H1 (cell line): ENCODE results near the gene CD164L2. TPM values are rescaled to one million over a fixed set of nuclear protein-coding genes. Genes with fewer than 3 reads are reported as not detected.

Experiments
- CTCF ChIA-PET: fragments of 300-600 bp; sonication (Branson Sonifier 250); formaldehyde crosslinking; loops from one replicate; lab custom pipeline; 2021; ENCODE audit not compliant: partially characterized antibody; lab: Charles Lee
- POLR2A ChIA-PET: fragments of 300-600 bp; sonication (Branson Sonifier 250); formaldehyde crosslinking; loops from one replicate; lab custom pipeline; 2021; ENCODE audit warnings: inconsistent platforms; ENCODE audit not compliant: partially characterized antibody; lab: Charles Lee
- DNase-seq, 2 experiments: peaks; one replicate each; pipeline versions ENCODE4 v3.0.0 to v3.0.0-alpha.2; 2010 to 2022; ENCODE audit warnings: low spot score in 2 of 2, low read depth in 1 of 2, mixed read lengths in 1 of 2
- FAIRE-seq: peaks from 2 replicates; lab custom pipeline; 2011; peaks lifted over from hg19 to GRCh38; lab: Jason Lieb, UNC
- H2AFZ ChIP-seq: 2 replicates; pipeline ENCODE4 v1.8.1; 2012; ENCODE audit warnings: low read length, inconsistent platforms
- H2AK5ac ChIP-seq: 2 replicates; pipeline ENCODE4 v1.6.1; 2013; ENCODE audit warnings: low read depth, low read length
- H2BK120ac ChIP-seq: replicated peaks from 2 replicates; pipeline ENCODE3; 2013; ENCODE audit warnings: low read depth, low read length, inconsistent platforms
- H2BK12ac ChIP-seq: 2 replicates; pipeline ENCODE4 v1.6.1; 2013; ENCODE audit warnings: low read depth, low read length
- H2BK15ac ChIP-seq: 2 replicates; pipeline ENCODE4 v1.6.1; 2013; ENCODE audit warnings: low read length
- H2BK20ac ChIP-seq: 2 replicates; pipeline ENCODE4 v1.6.1; 2013; ENCODE audit warnings: low read length
- H2BK5ac ChIP-seq: 2 replicates; pipeline ENCODE4 v1.6.1; 2013; ENCODE audit warnings: low read depth, low read length
- H3K14ac ChIP-seq: 2 replicates; pipeline ENCODE4 v1.6.1; 2013; ENCODE audit warnings: inconsistent platforms; ENCODE audit not compliant: insufficient read length
- H3K18ac ChIP-seq: 2 replicates; pipeline ENCODE4 v1.6.1; 2013; ENCODE audit warnings: low read length; ENCODE audit errors: extremely low read depth
- H3K23ac ChIP-seq: 2 replicates; pipeline ENCODE4 v1.6.1; 2013; ENCODE audit warnings: inconsistent platforms; ENCODE audit not compliant: insufficient read length
- H3K23me2 ChIP-seq: 2 replicates; pipeline ENCODE4 v1.6.1; 2013; ENCODE audit warnings: low read depth, low read length
- H3K27ac ChIP-seq: 2 replicates; pipeline ENCODE4 v1.6.1; 2011; ENCODE audit warnings: low read depth, low read length, inconsistent platforms
- H3K27me3 ChIP-seq, 4 experiments: replicated peaks in 1 of 4; 1 replicate in 1 of 4; 2 replicates in 3 of 4; pipeline versions ENCODE4 v1.6.1 to v1.8.1; 2011 to 2013; ENCODE audit warnings: low read length in 3 of 4, mild to moderate bottlenecking in 3 of 4, inconsistent platforms in 2 of 4, mixed read lengths in 2 of 4, moderate library complexity in 1 of 4; ENCODE audit not compliant: control insufficient read depth in 3 of 4, insufficient read depth in 3 of 4; ENCODE audit errors: extremely low read depth in 1 of 4
- H3K36me3 ChIP-seq, 4 experiments: 2 replicates each; pipeline versions ENCODE4 v1.6.1 to v1.8.1; 2011 to 2013; ENCODE audit warnings: mild to moderate bottlenecking in 4 of 4, low read length in 3 of 4, moderate library complexity in 2 of 4, control low read depth in 1 of 4, inconsistent platforms in 1 of 4; ENCODE audit not compliant: insufficient read depth in 4 of 4, control insufficient read depth in 2 of 4
- H3K4ac ChIP-seq: replicated peaks from 2 replicates; pipeline ENCODE3; 2013; ENCODE audit warnings: low read length, low read depth, mixed read lengths, inconsistent platforms; ENCODE audit not compliant: insufficient read length
- H3K4me1 ChIP-seq, 4 experiments: replicated peaks in 1 of 4; 1 replicate in 1 of 4; 2 replicates in 3 of 4; pipeline versions ENCODE4 v1.6.1 to v1.8.1; 2011 to 2013; ENCODE audit warnings: low read length in 3 of 4, inconsistent platforms in 2 of 4, mixed read lengths in 1 of 4; ENCODE audit not compliant: insufficient read depth in 4 of 4, control insufficient read depth in 3 of 4
- H3K4me2 ChIP-seq, 2 experiments: 2 replicates each; pipeline versions ENCODE4 v1.6.1 to v1.8.1; 2011 to 2013; ENCODE audit warnings: low read depth in 2 of 2, low read length in 2 of 2, control low read depth in 1 of 2, inconsistent platforms in 1 of 2, mild to moderate bottlenecking in 1 of 2; ENCODE audit not compliant: insufficient read depth in 1 of 2
- H3K4me3 ChIP-seq, 4 experiments: fragments of 200-600, 300-600 bp in 1 of 4; sonication (generic), shearing (Covaris generic), sonication (Bioruptor Twin) in 1 of 4; 2 replicates each; pipeline versions ENCODE4 v1.5.1 to v1.8.1; 2011 to 2016; ENCODE audit warnings: low read length in 4 of 4, low read depth in 3 of 4, control low read depth in 2 of 4, inconsistent platforms in 2 of 4, mild to moderate bottlenecking in 2 of 4, mixed read lengths in 1 of 4, moderate library complexity in 1 of 4; ENCODE audit not compliant: insufficient read depth in 2 of 4; ENCODE audit errors: extremely low read depth in 1 of 4
- H3K56ac ChIP-seq: replicated peaks from 2 replicates; pipeline ENCODE3; 2013; ENCODE audit warnings: low read depth, mild to moderate bottlenecking, mixed read lengths, low read length, inconsistent platforms; ENCODE audit not compliant: insufficient read length
- H3K79me1 ChIP-seq: 2 replicates; pipeline ENCODE4 v1.6.1; 2013; ENCODE audit warnings: low read depth, low read length, control low read depth
- H3K79me2 ChIP-seq, 2 experiments: 2 replicates each; pipeline versions ENCODE4 v1.6.1 to v1.8.1; 2012 to 2013; ENCODE audit warnings: low read length in 2 of 2, mild to moderate bottlenecking in 2 of 2, inconsistent platforms in 1 of 2; ENCODE audit not compliant: insufficient read depth in 2 of 2, control insufficient read depth in 1 of 2
- H3K9ac ChIP-seq, 4 experiments: replicated peaks in 1 of 4; 1 replicate in 1 of 4; 2 replicates in 3 of 4; pipeline versions ENCODE4 v1.6.1 to v1.8.1; 2011 to 2013; ENCODE audit warnings: low read depth in 3 of 4, low read length in 3 of 4, control low read depth in 2 of 4, mild to moderate bottlenecking in 2 of 4, moderate library complexity in 2 of 4, inconsistent platforms in 1 of 4; ENCODE audit errors: extremely low read depth in 1 of 4
- H3K9me3 ChIP-seq, 2 experiments: 2 replicates each; pipeline versions ENCODE4 v1.6.1 to v1.8.1; 2012 to 2013; ENCODE audit warnings: mild to moderate bottlenecking in 2 of 2, moderate library complexity in 2 of 2, control low read depth in 1 of 2, inconsistent platforms in 1 of 2, low read depth in 1 of 2, low read length in 1 of 2, mixed read lengths in 1 of 2; ENCODE audit not compliant: insufficient read depth in 2 of 2
- H4K20me1 ChIP-seq, 2 experiments: replicated peaks in 1 of 2; 2 replicates each; pipeline versions ENCODE3 to v1.8.1; 2011 to 2013; ENCODE audit warnings: inconsistent platforms in 2 of 2, low read length in 2 of 2, mild to moderate bottlenecking in 1 of 2; ENCODE audit not compliant: insufficient read depth in 2 of 2, control insufficient read depth in 1 of 2
- H4K5ac ChIP-seq: 2 replicates; pipeline ENCODE4 v1.6.1; 2013; ENCODE audit warnings: low read length, low read depth, mixed read lengths, inconsistent platforms; ENCODE audit not compliant: insufficient read length
- H4K8ac ChIP-seq: 2 replicates; pipeline ENCODE4 v1.8.0; 2013; ENCODE audit warnings: mild to moderate bottlenecking, moderate library complexity, low read length, inconsistent platforms; ENCODE audit not compliant: insufficient read depth; ENCODE audit errors: extremely low read depth
- H4K91ac ChIP-seq: replicated peaks from 2 replicates; pipeline ENCODE3; 2013; ENCODE audit warnings: low read length, mixed read lengths, inconsistent platforms; ENCODE audit not compliant: insufficient read length
- ATF3 ChIP-seq: IDR thresholded peaks from 2 replicates; pipeline ENCODE4 v1.6.1; 2011; ENCODE audit warnings: low read depth, mild to moderate bottlenecking, low read length; ENCODE audit not compliant: insufficient read depth
- BRCA1 ChIP-seq: IDR thresholded peaks from 2 replicates; pipeline ENCODE4 v1.6.1; 2012; ENCODE audit warnings: low read depth, low read length, improper control_type of control experiment
- CBX8 ChIP-seq: fragments of 300-800, 300-1000 bp; sonication (generic); IDR thresholded peaks from 2 replicates; pipeline ENCODE4 v1.7.1; 2016; ENCODE audit warnings: low read depth, low read length, borderline replicate concordance
- CTCF ChIP-seq, 3 experiments: IDR thresholded peaks; 1 replicate in 2 of 3; 2 replicates in 1 of 3; pipeline versions ENCODE4 v1.5.1 to v1.6.1; 2011; ENCODE audit warnings: low read length in 3 of 3, mild to moderate bottlenecking in 3 of 3, inconsistent platforms in 2 of 3, low read depth in 1 of 3, moderate library complexity in 1 of 3; ENCODE audit not compliant: insufficient read depth in 1 of 3; ENCODE audit errors: control extremely low read depth in 1 of 3
- NRF1 ChIP-seq: IDR thresholded peaks from 2 replicates; pipeline ENCODE4 v1.6.1; 2011; ENCODE audit warnings: mild to moderate bottlenecking, low read depth, low read length, improper control_type of control experiment
- POLR2A ChIP-seq, 2 experiments: IDR thresholded peaks; 1 replicate in 1 of 2; 2 replicates in 1 of 2; pipeline ENCODE4 v1.6.1; 2011; ENCODE audit warnings: low read depth in 2 of 2, low read length in 2 of 2, mild to moderate bottlenecking in 2 of 2; ENCODE audit errors: control extremely low read depth in 1 of 2
- RFX5 ChIP-seq: IDR thresholded peaks from 2 replicates; pipeline ENCODE4 v1.6.1; 2011; ENCODE audit warnings: low read depth, low read length, improper control_type of control experiment, borderline replicate concordance
- TAF7 ChIP-seq: optimal IDR thresholded peaks from 2 replicates; pipeline ENCODE3; 2011; ENCODE audit warnings: low read depth, mild to moderate bottlenecking, inconsistent platforms, low read length, moderate library complexity, borderline replicate concordance
- YY1 ChIP-seq: IDR thresholded peaks from 2 replicates; pipeline ENCODE4 v1.6.1; 2011; ENCODE audit warnings: low read depth, mild to moderate bottlenecking, low read length
- WGBS, 2 experiments: shearing (Covaris generic) in 1 of 2; methylation state at CpG; one replicate each; pipeline versions ENCODE4 v1.1.6 to v1.1.7; 2013 to 2015; ENCODE audit warnings: low lambda C conversion rate in 2 of 2, mixed read lengths in 2 of 2, inconsistent platforms in 1 of 2, low coverage in 1 of 2, missing lambda C conversion rate in 1 of 2; ENCODE audit not compliant: insufficient replicate concordance in 2 of 2, insufficient coverage in 1 of 2, insufficient read length in 1 of 2; ENCODE audit errors: extremely low coverage in 1 of 2, missing lambda C conversion rate in 1 of 2; 5-methylcytosine and 5-hydroxymethylcytosine counted together
- polyA plus RNA-seq, 7 experiments: library from polyadenylated mRNA; depleted of rRNA in 3 of 7; stranded (reverse) in 5 of 7; unstranded in 2 of 7; fragments of >200 nt in 5 of 7; fragments of 200-250 nt in 2 of 7; gene quantifications; 1 replicate in 5 of 7; 2 replicates in 1 of 7; 4 replicates in 1 of 7; pipeline versions ENCODE4 v1.2.1 to v1.2.3, GENCODE V29; 2011 to 2013; ENCODE audit warnings: missing spikeins in 2 of 7, mixed read lengths in 2 of 7
- total RNA-seq: library from RNA; stranded (reverse); fragmentation: NEBNext Ultra II Directional; extraction: Animal tissue kit (Norgen Biotek cat#: 25700); gene quantifications from 2 replicates; pipeline ENCODE4 v1.2.1, GENCODE V29; 2021

The CD164L2 gene
- total and polyA plus RNA-seq, 2 of the 8 experiments (the other 6 are each of a cell fraction or from before 2014, with no cell fraction given) = 3.3 TPM

DNA sequence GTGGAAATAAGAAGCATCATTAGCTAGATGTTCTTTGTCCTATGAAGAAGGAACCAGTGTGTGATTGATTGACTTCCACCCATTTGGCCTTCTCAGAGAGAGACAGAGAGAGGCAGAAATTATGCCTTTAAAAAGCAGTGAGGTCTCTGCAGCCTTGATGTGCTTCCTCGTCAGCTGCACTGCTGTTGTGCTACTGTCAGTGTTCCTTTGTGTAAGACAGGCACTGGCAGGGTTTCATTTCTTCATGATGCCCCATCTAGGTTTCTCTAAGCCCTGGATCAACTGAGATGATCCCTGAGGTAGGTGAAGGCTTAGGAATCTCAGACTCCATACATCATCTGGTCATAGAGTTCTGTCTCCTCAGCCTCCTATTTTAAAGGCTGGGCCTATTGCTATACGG is 44.2 kb upstream of the CD164L2 start:
- Histone ChIP-seq H3K23me2 (no peaks in the 10 kb centered on the region), H3K18ac (no peak overlapping the region), H3K4me3 (no peak overlapping the region), H4K5ac (no peak overlapping the region), H3K79me1 (peaks cover 10% of the 10 kb centered on the region; the same call in 1 of the 2 replicates), H3K27me3 (no peaks in the 10 kb centered on the region), H3K79me2 (peaks cover 0 to 25% of the 10 kb centered on the region in 2 experiments; a peak in 2 of 4 replicates), H3K9me3 (no peaks in the 10 kb centered on the region), H2BK20ac (no peak overlapping the region), H3K9ac (no peak overlapping the region), H3K14ac (no peak overlapping the region), H3K4me1 (peaks cover 17 to 30% (median 22%) of the 10 kb centered on the region in 4 experiments), H2BK12ac (no peak overlapping the region), H3K56ac (no peak overlapping the region), H3K4me2 (no peak overlapping the region), H4K91ac (no peak overlapping the region), H3K4ac (no peak overlapping the region), H2BK5ac (no peak overlapping the region), H2BK15ac (no peak overlapping the region), H4K20me1 (peaks cover 0 to 6% of the 10 kb centered on the region in 2 experiments), H3K23ac (no peak overlapping the region), H2BK120ac (no peak overlapping the region), H2AK5ac (no peak overlapping the region), H3K36me3 (peaks cover 0 to 13% (median 3%) of the 10 kb centered on the region in 4 experiments; a peak in 2 of 8 replicates), H3K27ac (no peak overlapping the region), H4K8ac (no peak overlapping the region)
- POLR2A ChIA-PET = interaction anchor here (1.2 to 2.0 kb wide), 5 partner anchors 9 to 143 kb away, joined by 3 to 5 read pairs (median 5); no protein-coding TSS in a partner anchor
- 83% methylated on average over 2 of the region's 2 CpGs; no CpG with 5 or more reads in 1 of the 2 experiments for WGBS, 2 experiments
- CTCF ChIA-PET = interaction anchor here (0.9 to 37.8 kb wide), 11 partner anchors 12 to 180 kb away, joined by 3 to 863 read pairs (median 4); no protein-coding TSS in a partner anchor
- DNase-seq (no peak), FAIRE-seq (no peak)
- TF ChIP-seq NRF1 = no peak
- no peak for TF ChIP-seq ATF3
- TF ChIP-seq CBX8 = no peak
- TF ChIP-seq BRCA1 = no peak
- no peak for TF ChIP-seq POLR2A (IDR thresholded peaks at IDR 0.05; ENCODE audit: control extremely low read depth in 1 of 2, low read depth in 2 of 2, low read length in 2 of 2)
- TF ChIP-seq CTCF (IDR thresholded peaks at IDR 0.05; ENCODE audit: control extremely low read depth in 1 of 3, insufficient read depth in 1 of 3, low read depth in 1 of 3, low read length in 3 of 3) = no peak
- no peak for TF ChIP-seq TAF7
- TF ChIP-seq RFX5 = no peak
- no peak for TF ChIP-seq YY1
- TF ChIP-seq, all 59 proteins: peak for 0
- H2AFZ ChIP-seq = no peak overlapping the region
